ENCODE results near the gene UQCRC1. TPM values are rescaled to one million over a fixed set of nuclear protein-coding genes. Genes with fewer than 3 reads are reported as not detected.

The UQCRC1 gene
- total RNA-seq, 1 experiment from 2014 or later = 413 TPM

DNA sequence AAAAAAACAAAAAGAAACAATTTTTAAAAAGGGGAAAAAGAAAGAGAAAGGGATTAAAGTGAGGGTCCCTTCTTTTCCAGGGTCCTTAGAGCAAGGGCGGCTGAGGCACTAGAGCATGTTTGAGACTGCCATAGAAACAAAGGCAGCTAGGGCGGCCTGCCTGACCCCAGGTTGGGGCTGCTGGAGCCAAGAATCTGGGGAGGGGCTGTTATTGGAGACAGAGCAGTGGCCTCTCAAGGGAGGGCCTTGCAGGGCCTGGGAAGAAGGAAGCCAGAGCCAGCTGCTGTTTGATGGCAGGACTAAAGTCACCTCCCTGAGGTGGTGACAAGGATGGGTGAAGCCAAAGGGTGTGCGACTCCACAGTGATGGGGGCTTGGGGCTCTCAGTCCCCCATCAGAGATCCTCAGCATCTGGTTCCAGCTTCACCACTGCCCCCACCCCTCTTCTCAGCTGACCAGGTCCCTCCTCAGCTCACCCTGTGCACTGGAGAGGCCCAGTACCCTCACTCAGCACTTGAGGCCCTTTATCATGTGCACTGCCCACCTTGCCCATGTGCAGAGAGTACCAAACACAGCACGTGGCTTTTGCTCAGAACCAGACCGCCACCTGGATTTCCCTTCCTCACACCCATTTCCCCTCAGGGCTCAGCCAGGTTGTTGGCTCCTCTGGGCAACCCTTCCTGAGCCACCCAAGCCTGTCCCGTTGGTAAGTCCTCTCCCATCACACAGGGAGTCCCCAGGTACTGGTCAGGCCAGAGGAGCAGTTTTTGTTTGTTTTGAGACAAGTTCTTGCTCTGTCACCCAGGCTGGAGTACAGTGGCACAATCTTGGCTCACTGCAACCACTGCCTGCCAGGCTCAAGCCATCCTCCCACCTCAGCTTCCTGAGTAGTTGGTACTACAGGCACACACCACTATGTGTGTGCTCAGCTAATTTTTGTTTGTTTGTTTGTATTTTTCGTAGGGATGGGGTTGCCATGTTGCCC is 10.4 kb upstream of the UQCRC1 start:
- POLR2A ChIA-PET = interaction anchor here (0.6 to 7.4 kb wide), 5 partner anchors 8 to 21 kb away, joined by 3 to 50 read pairs (median 3); partner anchors contain the start of gene SLC26A6
- no peak overlapping the region for H3K4me3 Mint-ChIP-seq (ENCODE audit: unreplicated experiment)
- no peaks in the 10 kb centered on the region for H3K27me3 Mint-ChIP-seq (ENCODE audit: insufficient read depth, unreplicated experiment)
- no peak for DNase-seq (ENCODE audit: unreplicated experiment)
- TF ChIP-seq, protein P1, sequence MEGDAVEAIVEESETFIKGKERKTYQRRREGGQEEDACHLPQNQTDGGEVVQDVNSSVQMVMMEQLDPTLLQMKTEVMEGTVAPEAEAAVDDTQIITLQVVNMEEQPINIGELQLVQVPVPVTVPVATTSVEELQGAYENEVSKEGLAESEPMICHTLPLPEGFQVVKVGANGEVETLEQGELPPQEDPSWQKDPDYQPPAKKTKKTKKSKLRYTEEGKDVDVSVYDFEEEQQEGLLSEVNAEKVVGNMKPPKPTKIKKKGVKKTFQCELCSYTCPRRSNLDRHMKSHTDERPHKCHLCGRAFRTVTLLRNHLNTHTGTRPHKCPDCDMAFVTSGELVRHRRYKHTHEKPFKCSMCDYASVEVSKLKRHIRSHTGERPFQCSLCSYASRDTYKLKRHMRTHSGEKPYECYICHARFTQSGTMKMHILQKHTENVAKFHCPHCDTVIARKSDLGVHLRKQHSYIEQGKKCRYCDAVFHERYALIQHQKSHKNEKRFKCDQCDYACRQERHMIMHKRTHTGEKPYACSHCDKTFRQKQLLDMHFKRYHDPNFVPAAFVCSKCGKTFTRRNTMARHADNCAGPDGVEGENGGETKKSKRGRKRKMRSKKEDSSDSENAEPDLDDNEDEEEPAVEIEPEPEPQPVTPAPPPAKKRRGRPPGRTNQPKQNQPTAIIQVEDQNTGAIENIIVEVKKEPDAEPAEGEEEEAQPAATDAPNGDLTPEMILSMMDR (IDR thresholded peaks at IDR 0.05; ENCODE audit: unreplicated experiment) = no peak
- no TSS peak for BruUV-seq (replicated peaks)
- intact Hi-C loops (cut with micrococcal nuclease) = no loop called here
- H3K27ac Mint-ChIP-seq (ENCODE audit: low read depth, unreplicated experiment) = peak overlapping the region; percentile 96
- peaks cover 20% of the 10 kb centered on the region for H3K4me1 Mint-ChIP-seq (ENCODE audit: insufficient read depth, unreplicated experiment)
- no peaks in the 10 kb centered on the region for H3K9me3 Mint-ChIP-seq (ENCODE audit: unreplicated experiment)
- peaks cover 43% of the 10 kb centered on the region for H3K36me3 Mint-ChIP-seq (ENCODE audit: insufficient read depth, unreplicated experiment)
- CTCF ChIA-PET = interaction anchor here (0.6 to 0.8 kb wide), 3 partner anchors 14 to 276 kb away, joined by 3 to 5 read pairs (median 3); no protein-coding TSS in a partner anchor

DNA sequence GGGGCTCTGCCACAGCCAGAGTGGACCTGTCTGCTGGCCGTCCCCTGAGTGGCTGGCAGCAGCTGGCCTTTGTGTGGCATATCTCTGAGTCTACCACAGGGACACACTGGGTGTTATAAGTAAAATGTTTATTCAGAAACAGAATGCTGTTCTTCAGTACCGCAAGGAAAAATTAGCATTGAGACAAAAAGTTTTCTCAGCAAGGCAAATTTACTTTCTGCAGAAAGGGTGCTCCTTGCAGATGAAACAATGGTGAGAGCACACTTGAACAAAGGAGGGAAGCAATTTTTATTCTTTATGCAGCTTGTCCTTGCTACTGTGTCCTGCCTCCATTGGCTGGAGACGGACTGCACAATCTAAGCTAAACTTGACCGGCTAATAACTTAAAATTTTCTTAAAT is 8.1 kb upstream of the UQCRC1 start:
- POLR2A ChIA-PET = interaction anchor here (0.7 to 1.9 kb wide), 7 partner anchors 17 to 178 kb away, joined by 3 to 21 read pairs (median 5); partner anchors contain the start of genes CCDC51, CELSR3, COL7A1 and SLC26A6
- no peaks in the 10 kb centered on the region for H3K27me3 Mint-ChIP-seq (ENCODE audit: insufficient read depth, unreplicated experiment)
- peaks cover 28% of the 10 kb centered on the region for H3K36me3 Mint-ChIP-seq (ENCODE audit: insufficient read depth, unreplicated experiment)
- no peaks in the 10 kb centered on the region for H3K9me3 Mint-ChIP-seq (ENCODE audit: unreplicated experiment)
- H3K4me3 Mint-ChIP-seq (ENCODE audit: unreplicated experiment) = no peak overlapping the region
- no TSS peak for BruUV-seq (replicated peaks)
- H3K4me1 Mint-ChIP-seq (ENCODE audit: insufficient read depth, unreplicated experiment) = peaks cover 31% of the 10 kb centered on the region
- TF ChIP-seq, protein P1 (IDR thresholded peaks at IDR 0.05; ENCODE audit: unreplicated experiment) = no peak
- no peak for DNase-seq (ENCODE audit: unreplicated experiment)
- intact Hi-C loops (cut with micrococcal nuclease) = no loop called here
- CTCF ChIA-PET = interaction anchor here (0.6 to 1.4 kb wide), 2 partner anchors 18 to 122 kb away, joined by 3 to 4 read pairs; partner anchors contain the start of gene SLC26A6
- H3K27ac Mint-ChIP-seq (ENCODE audit: low read depth, unreplicated experiment) = peak overlapping the region; percentile 96

DNA sequence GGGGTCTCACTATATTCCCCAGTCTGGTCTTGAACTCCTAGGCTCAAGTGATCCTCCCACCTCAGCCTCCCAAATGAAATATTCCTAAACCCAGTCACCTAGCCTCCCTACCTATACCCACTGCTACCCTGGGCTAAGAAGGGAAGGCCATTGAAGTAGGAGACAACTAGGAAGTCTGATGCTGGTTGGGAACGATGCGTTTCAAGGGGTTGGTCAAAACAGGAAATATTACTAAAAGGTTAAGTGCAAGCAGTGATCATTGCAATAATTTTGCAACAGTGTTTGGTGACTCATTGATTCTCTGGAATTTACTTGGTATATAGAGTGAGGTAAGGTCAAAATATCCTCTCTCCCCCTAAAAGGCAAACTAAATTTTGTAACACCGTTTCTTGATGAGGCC is 4.6 kb upstream of the UQCRC1 start:
- TF ChIP-seq, protein P1 (IDR thresholded peaks at IDR 0.05; ENCODE audit: unreplicated experiment) = no peak
- ChIA-PET CTCF (interaction anchor here (1.2 to 2.4 kb wide), 2 partner anchors 9 to 21 kb away, joined by 5 to 12 read pairs; partner anchors contain the start of gene SLC26A6), POLR2A (interaction anchor here (1.0 to 6.3 kb wide), 6 partner anchors 10 to 57 kb away, joined by 4 to 107 read pairs (median 6); partner anchors contain the start of gene SLC26A6)
- Mint-ChIP-seq H3K4me1 (ENCODE audit: insufficient read depth, unreplicated experiment) (peaks cover 26% of the 10 kb centered on the region), H3K27me3 (ENCODE audit: insufficient read depth, unreplicated experiment) (no peaks in the 10 kb centered on the region), H3K9me3 (ENCODE audit: unreplicated experiment) (no peaks in the 10 kb centered on the region), H3K27ac (ENCODE audit: low read depth, unreplicated experiment) (peak overlapping the region; percentile 87), H3K4me3 (ENCODE audit: unreplicated experiment) (no peak overlapping the region), H3K36me3 (ENCODE audit: insufficient read depth, unreplicated experiment) (peaks cover 27% of the 10 kb centered on the region)
- no TSS peak for BruUV-seq (replicated peaks)
- DNase-seq (ENCODE audit: unreplicated experiment) = peak; percentile 83
- intact Hi-C loops (cut with micrococcal nuclease) = loop anchor here (1.0 kb wide), 2 partner anchors 21 to 49 kb away; partner anchors contain the start of gene SLC26A6

DNA sequence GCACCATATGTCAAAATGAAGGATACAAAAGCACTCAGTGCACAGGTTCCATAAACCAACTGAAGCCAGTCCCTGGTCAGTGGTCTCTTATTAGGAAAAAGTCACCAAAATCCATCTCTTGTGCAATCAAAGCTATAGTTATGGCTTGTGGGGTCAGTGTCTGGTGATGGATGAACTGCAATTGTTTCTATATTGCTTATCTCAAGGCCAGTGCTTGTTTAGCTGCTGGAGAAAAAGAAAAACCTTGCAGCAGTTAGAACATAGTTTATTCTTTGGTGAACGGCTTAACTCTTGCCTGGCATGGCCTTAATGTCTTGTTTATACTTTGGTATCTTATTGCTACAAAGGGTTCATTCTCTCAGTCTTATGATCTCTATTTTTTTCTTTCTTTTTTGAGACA is 2.9 kb upstream of the UQCRC1 start:
- no peak overlapping the region for H3K4me3 Mint-ChIP-seq (ENCODE audit: unreplicated experiment)
- POLR2A ChIA-PET = interaction anchor here (0.6 to 6.3 kb wide), 8 partner anchors 13 to 159 kb away, joined by 3 to 107 read pairs (median 4); partner anchors contain the start of genes CELSR3 and SLC26A6
- intact Hi-C loops (cut with micrococcal nuclease) = no loop called here

More for the DNA sequence above, 2.9 kb upstream of the UQCRC1 start:
- DNase-seq (ENCODE audit: unreplicated experiment) = no peak
- Mint-ChIP-seq H3K4me1 (ENCODE audit: insufficient read depth, unreplicated experiment) (peaks cover 25% of the 10 kb centered on the region), H3K36me3 (ENCODE audit: insufficient read depth, unreplicated experiment) (peaks cover 24% of the 10 kb centered on the region), H3K27me3 (ENCODE audit: insufficient read depth, unreplicated experiment) (no peaks in the 10 kb centered on the region), H3K27ac (ENCODE audit: low read depth, unreplicated experiment) (no peak overlapping the region), H3K9me3 (ENCODE audit: unreplicated experiment) (no peaks in the 10 kb centered on the region)
- CTCF ChIA-PET = interaction anchor here (0.7 to 2.4 kb wide), 5 partner anchors 11 to 176 kb away, joined by 3 to 12 read pairs (median 3); partner anchors contain the start of genes PFKFB4 and SLC26A6
- BruUV-seq (replicated peaks) = no TSS peak
- TF ChIP-seq, protein P1 (IDR thresholded peaks at IDR 0.05; ENCODE audit: unreplicated experiment) = no peak
